Ovary (tissue), 3 donors: Measurements from ENCODE around the gene NCAM1.

Experiments used
- CTCF ChIP-seq, 3 donors: fragments of 450-650 bp in 2 of 3; fragments of 200-600 bp in 1 of 3; IDR thresholded peaks; one replicate each; pipeline versions ENCODE4 v1.5.1 to v1.8.0; 2016 to 2022; ENCODE audit warnings: antibody characterized with exemption in 3 of 3, mild to moderate bottlenecking in 1 of 3
- POLR2A ChIP-seq: fragments of 450-650 bp; IDR thresholded peaks from one replicate; pipeline ENCODE4 v1.6.1; 2017; ENCODE audit warnings: antibody characterized with exemption, mild to moderate bottlenecking, moderate library complexity
- donor health status: DM: no; HTN: no; CAD: no.

GRCh38 chr11:113253406-113253805 lies 292.2 kb downstream of the NCAM1 start:
- TF ChIP-seq POLR2A (no peak), CTCF (IDR thresholded peaks at IDR 0.05) (no peak)
